HG02970 (cell line): ENCODE data around the gene POLA2.

ENCODE experiments used
- ATAC-seq: cut with Tn5 transposase; IDR thresholded peaks from one replicate; pipeline ENCODE4 v1.9.1; 2021; ENCODE audit warnings: mild to moderate bottlenecking, moderate library complexity, moderate number of reproducible peaks; ENCODE audit not compliant: unreplicated experiment, low FRiP score

The POLA2 gene

GRCh38 chr11:65279741-65280440 is 18.1 kb downstream of the POLA2 start:
- ATAC-seq: no peak

- ATAC-seq: no peak
These were observed 18.9 kb downstream of the POLA2 start for GRCh38 chr11:65280646-65281045.

GRCh38 chr11:65286686-65287085 is 24.9 kb downstream of the POLA2 start:
- ATAC-seq: no peak

- ATAC-seq: no peak
These were observed 25.8 kb downstream of the POLA2 start for GRCh38 chr11:65287601-65288000.

- ATAC-seq: no peak
These were observed 27.2 kb downstream of the POLA2 start for GRCh38 chr11:65288706-65289536.

- no peak for ATAC-seq
These were observed 28.8 kb downstream of the POLA2 start for GRCh38 chr11:65290448-65291165.

- no peak for ATAC-seq
These were observed 29.9 kb downstream of the POLA2 start for GRCh38 chr11:65291613-65292012.

- ATAC-seq: no peak
These were observed 31.1 kb downstream of the POLA2 start for GRCh38 chr11:65292890-65293289.

GRCh38 chr11:65293909-65294381 is 32.2 kb downstream of the POLA2 start:
- no peak for ATAC-seq

GRCh38 chr11:65295001-65295400 is 33.2 kb downstream of the POLA2 start:
- ATAC-seq: no peak

- no peak for ATAC-seq
These were observed 34.0 kb downstream of the POLA2 start for GRCh38 chr11:65295571-65296341.

GRCh38 chr11:65297026-65297672 is 35.4 kb downstream of the POLA2 start:
- no peak for ATAC-seq

GRCh38 chr11:65298131-65298535 is 36.4 kb downstream of the POLA2 start:
- ATAC-seq: no peak

- ATAC-seq: no peak
These were observed 37.0 kb downstream of the POLA2 start for GRCh38 chr11:65298655-65299179.

GRCh38 chr11:65300621-65301275 is 39.0 kb downstream of the POLA2 start:
- no peak for ATAC-seq

- no peak for ATAC-seq
These were observed 39.9 kb downstream of the POLA2 start for GRCh38 chr11:65301491-65302329.

- ATAC-seq: no peak
These were observed 41.8 kb downstream of the POLA2 start for GRCh38 chr11:65303555-65303954.

GRCh38 chr11:65304110-65304509 is 42.3 kb downstream of the POLA2 start:
- ATAC-seq: no peak
